Measurements from ENCODE around the gene PPP3CA.

Gene PPP3CA

GRCh38 chr4:101331017-101331416, 16.3 kb downstream of the PPP3CA start:
- DNase-seq (ENCODE audit: low spot score) = no peak

- DNase-seq (ENCODE audit: low spot score) = no peak
These were observed 17.7 kb downstream of the PPP3CA start for GRCh38 chr4:101329592-101329991.

GRCh38 chr4:101328063-101328602, 19.2 kb downstream of the PPP3CA start:
- DNase-seq (ENCODE audit: low spot score) = peak; percentile 80

- no peak for DNase-seq (ENCODE audit: low spot score)
These were observed 20.8 kb downstream of the PPP3CA start for GRCh38 chr4:101326576-101326975.

GRCh38 chr4:101322743-101323142, 24.6 kb downstream of the PPP3CA start:
- no peak for DNase-seq (ENCODE audit: low spot score)

- DNase-seq (ENCODE audit: low spot score) = no peak
These were observed 25.8 kb downstream of the PPP3CA start for GRCh38 chr4:101321481-101322042.

- DNase-seq (ENCODE audit: low spot score) = no peak
These were observed 31.5 kb downstream of the PPP3CA start for GRCh38 chr4:101315786-101316185.

GRCh38 chr4:101315041-101315440, 32.3 kb downstream of the PPP3CA start:
- DNase-seq (ENCODE audit: low spot score) = no peak

- no peak for DNase-seq (ENCODE audit: low spot score)
These were observed 37.4 kb downstream of the PPP3CA start for GRCh38 chr4:101309925-101310324.

- no peak for DNase-seq (ENCODE audit: low spot score)
These were observed 39.4 kb downstream of the PPP3CA start for GRCh38 chr4:101307899-101308298.

- DNase-seq (ENCODE audit: low spot score) = no peak
These were observed 40.3 kb downstream of the PPP3CA start for GRCh38 chr4:101306764-101307615.

GRCh38 chr4:101306225-101306624, 41.1 kb downstream of the PPP3CA start:
- DNase-seq (ENCODE audit: low spot score) = peak; percentile 5

GRCh38 chr4:101304916-101305315, 42.4 kb downstream of the PPP3CA start:
- no peak for DNase-seq (ENCODE audit: low spot score)

- no peak for DNase-seq (ENCODE audit: low spot score)
These were observed 47.3 kb downstream of the PPP3CA start for GRCh38 chr4:101299899-101300540.

- DNase-seq (ENCODE audit: low spot score) = no peak
These were observed 48.3 kb downstream of the PPP3CA start for GRCh38 chr4:101299021-101299420.

GRCh38 chr4:101295691-101296090, 51.6 kb downstream of the PPP3CA start:
- no peak for DNase-seq (ENCODE audit: low spot score)

GRCh38 chr4:101294597-101294996, 52.7 kb downstream of the PPP3CA start:
- DNase-seq (ENCODE audit: low spot score) = no peak

GRCh38 chr4:101292901-101293300, 54.4 kb downstream of the PPP3CA start:
- DNase-seq (ENCODE audit: low spot score) = no peak

GRCh38 chr4:101292214-101292613, 55.1 kb downstream of the PPP3CA start:
- no peak for DNase-seq (ENCODE audit: low spot score)

- DNase-seq (ENCODE audit: low spot score) = no peak
These were observed 56.1 kb downstream of the PPP3CA start for GRCh38 chr4:101291198-101291597.

GRCh38 chr4:101290654-101291053, 56.7 kb downstream of the PPP3CA start:
- no peak for DNase-seq (ENCODE audit: low spot score)

- DNase-seq (ENCODE audit: low spot score) = no peak
These were observed 58.0 kb downstream of the PPP3CA start for GRCh38 chr4:101289306-101289705.
